ENCODE measurements around the gene STKLD1. TPM values are rescaled to one million over a fixed set of nuclear protein-coding genes. Genes with fewer than 3 reads are reported as not detected.
"Not testable (repeated sequence)": the region's sequence is repeated elsewhere in the genome, so short reads cannot be mapped to it uniquely, and the experiment has no call there.

Gene STKLD1
- total RNA-seq, result under 1 TPM in 1 of 2 donors, not detected in 1; 0.90 TPM

DNA sequence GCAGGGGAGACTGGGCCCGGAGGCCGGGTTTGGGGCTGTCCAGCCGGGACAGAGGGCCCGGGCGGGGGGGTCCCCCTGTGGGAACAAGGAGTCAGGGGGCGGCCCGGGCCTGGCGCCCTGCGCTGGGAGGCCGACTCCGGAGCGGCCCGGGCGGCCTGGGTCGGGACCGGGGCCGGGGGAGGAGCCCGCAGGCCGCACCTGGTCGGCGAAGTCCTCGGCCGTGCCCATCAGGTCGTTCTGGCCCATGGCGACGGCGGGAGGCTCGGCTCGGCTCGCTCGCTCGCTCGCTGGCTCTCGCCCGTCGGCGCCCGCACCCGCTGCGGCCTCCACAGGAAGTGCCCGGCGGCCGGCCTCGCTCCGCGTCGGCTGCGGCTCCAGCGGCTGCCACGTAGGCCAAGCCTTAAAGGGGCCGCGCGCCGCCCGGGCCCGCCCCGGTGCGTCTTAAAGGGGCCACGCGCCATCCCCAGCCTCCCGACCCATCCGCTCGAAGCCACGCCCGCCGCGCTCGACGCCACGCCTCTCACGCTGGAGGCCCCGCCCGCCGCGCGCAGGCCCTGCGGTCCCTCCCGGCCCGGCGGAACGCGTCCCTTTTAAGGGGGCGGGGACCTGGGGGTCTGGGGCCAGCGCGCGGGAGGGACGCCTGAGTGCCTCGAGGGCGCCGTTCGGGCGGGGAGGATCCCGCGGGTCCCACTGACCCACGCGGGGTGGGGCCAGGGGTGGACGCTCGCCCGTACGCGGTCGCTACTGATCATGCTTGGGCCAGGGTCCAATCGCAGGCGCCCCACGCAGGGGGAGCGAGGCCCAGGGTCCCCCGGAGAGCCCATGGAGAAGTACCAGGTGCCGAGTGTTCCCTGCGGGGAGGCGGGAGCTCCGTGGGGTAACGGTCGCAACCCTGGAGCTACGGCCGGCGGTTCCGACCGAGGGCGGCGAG is at the start of gene STKLD1, which contains the start of gene SURF4:
Gene STKLD1 (plus strand): TSS at position 643 of the 931 bp plus-strand sequence. CDS start 108 bp downstream, at position 751.
Gene SURF4 (minus strand): TSS at position 337 of the 931 bp plus-strand sequence. CDS start 91 bp downstream, at position 246.
- TF ChIP-seq, protein P1, sequence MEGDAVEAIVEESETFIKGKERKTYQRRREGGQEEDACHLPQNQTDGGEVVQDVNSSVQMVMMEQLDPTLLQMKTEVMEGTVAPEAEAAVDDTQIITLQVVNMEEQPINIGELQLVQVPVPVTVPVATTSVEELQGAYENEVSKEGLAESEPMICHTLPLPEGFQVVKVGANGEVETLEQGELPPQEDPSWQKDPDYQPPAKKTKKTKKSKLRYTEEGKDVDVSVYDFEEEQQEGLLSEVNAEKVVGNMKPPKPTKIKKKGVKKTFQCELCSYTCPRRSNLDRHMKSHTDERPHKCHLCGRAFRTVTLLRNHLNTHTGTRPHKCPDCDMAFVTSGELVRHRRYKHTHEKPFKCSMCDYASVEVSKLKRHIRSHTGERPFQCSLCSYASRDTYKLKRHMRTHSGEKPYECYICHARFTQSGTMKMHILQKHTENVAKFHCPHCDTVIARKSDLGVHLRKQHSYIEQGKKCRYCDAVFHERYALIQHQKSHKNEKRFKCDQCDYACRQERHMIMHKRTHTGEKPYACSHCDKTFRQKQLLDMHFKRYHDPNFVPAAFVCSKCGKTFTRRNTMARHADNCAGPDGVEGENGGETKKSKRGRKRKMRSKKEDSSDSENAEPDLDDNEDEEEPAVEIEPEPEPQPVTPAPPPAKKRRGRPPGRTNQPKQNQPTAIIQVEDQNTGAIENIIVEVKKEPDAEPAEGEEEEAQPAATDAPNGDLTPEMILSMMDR (IDR thresholded peaks at IDR 0.05), result no peak
- Histone ChIP-seq H3K27me3 (no peaks in the 10 kb centered on the region), H3K36me3 (peaks cover 8% of the 10 kb centered on the region), H3K27ac (peak within 1 kb of the TSS; percentile 92), H3K9me3 (no peaks in the 10 kb centered on the region), H3K4me3 (peak within 1 kb of the TSS; percentile 98 to 99), H3K4me1 (peaks cover 0 to 43% of the 10 kb centered on the region in 2 donors)
- DNase-seq (ENCODE audit: low spot score), result peak; percentile 93

DNA sequence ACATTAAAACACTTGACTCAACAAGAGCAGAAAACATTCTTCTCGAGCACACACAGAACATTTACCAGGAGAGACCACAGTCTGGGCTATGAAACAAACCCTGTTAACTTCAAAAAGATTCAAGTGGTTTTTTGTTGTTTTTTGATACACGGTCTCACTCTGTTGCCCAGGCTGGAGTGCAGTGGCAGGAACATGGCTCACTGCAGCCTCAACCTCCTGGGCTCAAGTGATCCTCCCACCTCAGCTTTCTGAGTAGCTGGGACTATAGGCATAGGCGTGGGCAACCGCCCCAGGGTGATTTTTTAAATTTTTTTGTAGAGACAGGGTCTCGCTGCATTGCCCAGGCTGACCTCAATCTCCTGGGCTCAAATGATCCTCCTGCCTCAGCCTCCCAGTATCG is 49.1 kb upstream of the STKLD1 start:
- not testable (repeated sequence) for H3K9me3 ChIP-seq; H3K27me3 ChIP-seq; DNase-seq (ENCODE audit: low spot score); H3K4me1 ChIP-seq; H3K4me3 ChIP-seq; H3K27ac ChIP-seq
- peaks cover 17% of the 10 kb centered on the region for H3K36me3 ChIP-seq

DNA sequence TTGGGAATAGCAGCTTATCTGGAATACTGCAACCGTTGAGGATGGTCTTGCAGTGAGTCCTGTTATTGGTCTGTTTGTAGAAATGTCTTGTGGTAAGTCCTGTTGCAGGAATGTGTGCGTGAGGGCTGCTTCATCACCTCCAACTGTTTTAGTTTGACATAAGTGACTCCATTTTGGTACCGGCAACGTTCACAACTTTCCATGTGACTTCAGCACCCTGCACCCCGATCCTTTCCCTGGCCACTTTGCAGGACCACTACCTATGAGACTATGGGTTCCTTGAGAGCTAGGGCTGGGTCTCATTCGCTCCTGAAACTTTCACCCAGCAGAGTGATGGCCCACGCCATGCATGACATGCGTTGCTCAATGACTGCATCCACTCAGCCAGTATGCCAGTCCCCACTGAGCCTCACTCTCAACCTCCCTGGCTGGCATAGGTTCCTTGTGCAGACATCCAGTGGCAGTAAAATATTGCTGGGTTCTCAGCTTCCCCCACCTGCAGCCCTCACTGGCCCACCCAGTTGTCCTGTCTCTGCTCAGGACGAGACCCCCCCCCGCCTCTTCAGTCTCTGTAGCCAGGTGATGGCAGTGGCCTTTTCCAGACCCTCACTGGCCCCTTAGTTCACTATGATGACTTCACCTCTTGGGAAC is 48.2 kb upstream of the STKLD1 start:
- Histone ChIP-seq H3K36me3 (peaks cover 26% of the 10 kb centered on the region), H3K4me3 (no peak overlapping the region), H3K27ac (no peak overlapping the region), H3K27me3 (no peaks in the 10 kb centered on the region), H3K4me1 (no peaks in the 10 kb centered on the region), H3K9me3 (no peaks in the 10 kb centered on the region)
- TF ChIP-seq, protein P1 (IDR thresholded peaks at IDR 0.05), result no peak
- DNase-seq (ENCODE audit: low spot score), result no peak

DNA sequence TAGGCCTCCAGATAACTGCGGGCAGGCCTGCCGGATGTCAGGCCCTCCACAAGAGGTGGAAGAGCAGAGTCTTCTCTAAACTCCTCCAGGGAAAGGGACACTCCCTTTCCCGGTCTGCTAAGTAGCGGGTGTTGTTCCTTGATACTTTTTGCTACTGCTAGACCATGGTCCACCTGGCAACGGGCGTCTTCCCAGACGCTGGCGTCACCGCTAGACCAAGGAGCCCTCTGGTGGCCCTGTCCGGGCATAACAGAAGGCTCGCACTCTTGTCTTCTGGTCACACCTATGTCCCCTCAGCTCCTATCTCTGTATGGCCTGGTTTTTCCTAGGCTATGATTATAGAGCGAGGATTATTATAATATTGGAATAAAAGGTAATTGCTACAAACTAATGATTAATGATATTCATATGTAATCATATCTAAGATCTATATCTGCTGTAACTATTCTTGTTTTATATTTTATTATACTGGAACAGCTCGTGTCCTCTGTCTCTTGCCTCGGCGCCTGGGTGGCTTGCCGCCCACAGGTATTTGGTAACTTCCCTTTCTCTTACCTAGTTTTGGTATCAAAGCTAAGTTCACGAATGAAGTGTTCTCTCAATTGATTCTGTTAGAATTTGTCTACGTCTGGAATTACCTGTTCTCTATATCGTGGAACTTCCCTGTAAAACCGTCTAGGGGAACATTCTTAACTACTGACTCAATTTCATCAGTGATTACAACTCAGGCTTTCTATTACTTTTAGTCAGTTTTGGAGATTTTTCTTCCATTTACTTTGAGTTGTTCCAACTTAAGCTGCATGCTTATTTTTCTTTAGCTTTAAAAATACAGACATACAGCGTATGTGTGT is 46.6 kb upstream of the STKLD1 start:
- H3K27me3 ChIP-seq; H3K9me3 ChIP-seq; DNase-seq (ENCODE audit: low spot score); H3K4me3 ChIP-seq; H3K27ac ChIP-seq: not testable (repeated sequence)
- TF ChIP-seq, protein P1 (IDR thresholded peaks at IDR 0.05), result peak; percentile 36 to 70
- Histone ChIP-seq H3K4me1 (peaks cover 0 to 12% of the 10 kb centered on the region in 2 donors), H3K36me3 (peaks cover 42% of the 10 kb centered on the region)

DNA sequence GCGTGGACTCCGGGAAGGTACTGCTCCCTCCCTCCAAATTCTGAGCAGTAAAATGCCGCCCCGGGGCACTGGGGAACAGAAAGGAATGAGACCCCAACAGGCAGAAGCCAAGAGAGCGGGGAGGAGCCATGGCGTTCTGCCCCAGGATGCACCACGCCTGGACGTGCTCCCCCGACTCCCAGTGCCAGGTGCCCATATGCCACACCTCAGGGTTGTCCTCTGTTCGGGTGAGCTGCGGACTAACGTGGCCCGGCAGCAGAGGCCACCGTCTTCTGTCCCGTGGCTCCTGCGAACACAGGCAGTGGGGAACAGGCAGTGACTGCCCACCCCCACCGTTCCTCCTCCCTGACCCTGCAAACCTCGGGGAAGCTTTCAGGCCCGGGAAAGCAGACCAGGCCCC is 44.9 kb upstream of the STKLD1 start:
- H3K4me3 ChIP-seq, result no peak overlapping the region
- peaks cover 44% of the 10 kb centered on the region for H3K36me3 ChIP-seq
- H3K9me3 ChIP-seq, result no peaks in the 10 kb centered on the region
- TF ChIP-seq, protein P1 (IDR thresholded peaks at IDR 0.05), result no peak
- peaks cover 0 to 23% of the 10 kb centered on the region in 2 donors for H3K4me1 ChIP-seq
- no peak for DNase-seq (ENCODE audit: low spot score)
- H3K27ac ChIP-seq, result no peak overlapping the region
- no peaks in the 10 kb centered on the region for H3K27me3 ChIP-seq
